ENCODE results near the gene CKS2.
"Not testable (repeated sequence)": the region's sequence is repeated elsewhere in the genome, so short reads cannot be mapped to it uniquely, and the experiment has no call there.

Gene CKS2

GRCh38 chr9:89295400-89295799 is 15.6 kb upstream of the CKS2 start:
- no peak for DNase-seq (ENCODE audit: low spot score)
- TF ChIP-seq CTCF (IDR thresholded peaks at IDR 0.05; ENCODE audit: borderline replicate concordance, control extremely low read depth, extremely low read depth, insufficient read depth, missing control alignments), result no peak
- in situ Hi-C loops (cut with MboI; ENCODE audit: low sequenced_read_pairs, unreplicated experiment), result no loop called here

GRCh38 chr9:89301996-89302395 is 9.0 kb upstream of the CKS2 start:
- DNase-seq (ENCODE audit: low spot score); in situ Hi-C loops (cut with MboI; ENCODE audit: low sequenced_read_pairs, unreplicated experiment): not testable (repeated sequence)

GRCh38 chr9:89304020-89304833 is 6.8 kb upstream of the CKS2 start:
- in situ Hi-C loops (cut with MboI; ENCODE audit: low sequenced_read_pairs, unreplicated experiment), result no loop called here
- DNase-seq (ENCODE audit: low spot score), result no peak
- no peak for TF ChIP-seq CTCF (IDR thresholded peaks at IDR 0.05; ENCODE audit: borderline replicate concordance, control extremely low read depth, extremely low read depth, insufficient read depth, missing control alignments)

GRCh38 chr9:89304834-89305188 is 6.2 kb upstream of the CKS2 start:
- no peak for TF ChIP-seq CTCF (IDR thresholded peaks at IDR 0.05; ENCODE audit: borderline replicate concordance, control extremely low read depth, extremely low read depth, insufficient read depth, missing control alignments)
- in situ Hi-C loops (cut with MboI; ENCODE audit: low sequenced_read_pairs, unreplicated experiment), result no loop called here
- no peak for DNase-seq (ENCODE audit: low spot score)

- no peak for TF ChIP-seq CTCF (IDR thresholded peaks at IDR 0.05; ENCODE audit: borderline replicate concordance, control extremely low read depth, extremely low read depth, insufficient read depth, missing control alignments)
- no peak for DNase-seq (ENCODE audit: low spot score)
- in situ Hi-C loops (cut with MboI; ENCODE audit: low sequenced_read_pairs, unreplicated experiment), result no loop called here
Observed at GRCh38 chr9:89305868-89306267, 5.1 kb upstream of the CKS2 start.

GRCh38 chr9:89309166-89309565 is 1.8 kb upstream of the CKS2 start:
- in situ Hi-C loops (cut with MboI; ENCODE audit: low sequenced_read_pairs, unreplicated experiment), result no loop called here
- TF ChIP-seq CTCF (IDR thresholded peaks at IDR 0.05; ENCODE audit: borderline replicate concordance, control extremely low read depth, extremely low read depth, insufficient read depth, missing control alignments), result no peak
- DNase-seq (ENCODE audit: low spot score), result no peak

GRCh38 chr9:89309608-89310474 is 1.2 kb upstream of the CKS2 start:
- in situ Hi-C loops (cut with MboI; ENCODE audit: low sequenced_read_pairs, unreplicated experiment), result no loop called here

More at GRCh38 chr9:89309608-89310474, 1.2 kb upstream of the CKS2 start:
- no peak for DNase-seq (ENCODE audit: low spot score)
- TF ChIP-seq CTCF (IDR thresholded peaks at IDR 0.05; ENCODE audit: borderline replicate concordance, control extremely low read depth, extremely low read depth, insufficient read depth, missing control alignments), result no peak
